Measurements from ENCODE around the gene STX11.

STX11 gene

GRCh38 chr6:144143878-144144277 lies 6.4 kb upstream of the STX11 start:
- DNase-seq, result no peak

DNA sequence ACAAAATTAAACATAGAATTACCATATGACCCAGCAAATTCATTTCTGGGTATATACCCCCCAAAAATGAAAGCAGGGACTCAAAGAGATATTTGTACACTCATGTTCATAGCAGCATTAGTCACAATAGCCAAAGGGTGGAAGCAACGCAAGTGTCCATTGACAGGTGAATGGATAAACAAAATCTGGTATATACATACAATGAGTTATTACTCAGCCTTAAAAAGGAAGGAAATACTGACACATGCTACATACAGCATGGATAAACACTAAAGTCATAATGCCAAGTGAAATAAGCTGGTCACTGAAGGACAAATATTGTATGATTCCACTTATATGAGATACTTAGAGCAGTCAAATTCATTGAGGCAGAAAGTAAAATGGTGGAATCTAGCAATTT lies 5.3 kb upstream of the STX11 start:
- no peak for DNase-seq

DNA sequence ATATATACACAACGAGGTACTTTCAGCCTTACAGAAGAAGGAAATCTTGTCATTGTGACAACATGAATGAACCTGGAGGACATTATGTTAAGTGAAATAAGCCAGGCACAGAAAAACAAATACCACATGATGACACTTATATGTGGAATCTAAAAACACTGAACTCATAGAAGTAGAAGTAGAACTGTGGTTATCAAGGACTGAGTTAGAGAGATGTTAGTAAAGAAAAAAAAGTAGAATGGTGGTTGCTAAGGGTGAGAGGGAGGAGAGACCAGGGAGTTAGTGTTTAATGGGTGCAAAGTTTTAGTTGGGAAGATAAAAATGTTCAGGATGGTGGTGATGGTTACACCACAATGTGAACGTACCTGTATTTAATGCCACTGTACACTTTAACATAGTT lies 4.8 kb upstream of the STX11 start:
- DNase-seq, result no peak

GRCh38 chr6:144148886-144149285 lies 1.4 kb upstream of the STX11 start:
- no peak for DNase-seq

DNA sequence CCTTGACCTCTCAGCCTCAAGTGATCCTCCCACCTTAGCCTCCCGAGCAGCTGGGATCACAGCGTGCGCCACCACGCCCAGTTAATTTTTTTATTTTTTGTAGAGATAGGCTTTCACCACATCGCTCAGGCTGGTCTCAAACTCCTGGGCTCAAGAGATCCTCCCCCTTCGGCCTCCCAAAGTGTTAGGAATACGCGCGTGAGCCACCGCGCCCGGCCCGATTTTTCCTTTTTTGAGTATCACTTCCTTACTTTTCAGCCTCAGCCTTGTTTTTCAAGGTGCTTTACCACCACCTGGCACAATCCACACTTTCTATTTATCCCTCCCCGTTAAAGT lies 791 bp upstream of the STX11 start:
- DNase-seq, result no peak

- DNase-seq, result peak; percentile 54 to 64
Measured at GRCh38 chr6:144150710-144151657, 667 bp downstream of the STX11 start.

- no peak for DNase-seq
Measured at GRCh38 chr6:144152334-144152900, 2.1 kb downstream of the STX11 start.

- DNase-seq, result no peak
Measured at GRCh38 chr6:144153260-144153659, 2.9 kb downstream of the STX11 start.

DNA sequence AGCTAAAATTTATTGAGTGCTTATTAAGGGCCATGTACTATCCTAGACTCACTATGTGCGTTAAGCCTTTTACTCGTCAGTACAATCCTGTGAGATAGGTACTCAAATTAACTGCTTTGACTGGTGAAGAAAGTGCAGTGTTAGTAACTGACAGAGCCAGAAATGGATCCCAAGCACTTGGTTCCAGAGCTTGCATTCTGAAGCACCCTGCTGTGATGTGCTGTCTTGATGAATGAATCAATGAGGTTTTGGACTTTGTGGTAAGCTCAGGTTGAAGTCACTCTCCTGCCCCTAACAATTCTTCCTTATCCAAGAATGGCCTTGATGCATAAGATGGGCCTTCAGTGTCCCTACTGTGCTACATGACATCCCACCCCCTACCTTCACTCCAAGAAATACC lies 3.7 kb downstream of the STX11 start:
- DNase-seq, result no peak

DNA sequence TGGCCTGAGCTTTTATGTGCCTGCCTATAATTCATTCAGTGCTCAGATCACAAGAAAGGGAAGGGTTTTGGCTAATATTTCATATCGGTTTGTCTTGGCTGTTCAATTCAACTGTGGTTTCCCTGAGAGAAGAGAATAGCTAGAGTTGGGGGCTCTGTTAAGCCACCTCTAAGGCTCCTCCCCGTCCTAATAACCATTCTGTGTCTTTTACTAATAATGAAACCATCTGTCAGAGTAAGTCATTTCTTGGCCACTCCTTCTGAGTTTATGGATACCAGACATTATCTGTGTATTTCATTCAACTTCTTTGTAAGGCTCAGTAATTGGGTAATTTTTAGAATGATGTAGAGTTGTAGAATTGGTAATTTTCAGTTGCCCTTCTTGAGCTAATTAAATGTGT lies 5.2 kb downstream of the STX11 start:
- DNase-seq, result no peak

- no peak for DNase-seq
Measured at GRCh38 chr6:144156338-144156737, 6.0 kb downstream of the STX11 start.

- DNase-seq, result no peak
Measured at GRCh38 chr6:144156991-144157390, 6.7 kb downstream of the STX11 start.

GRCh38 chr6:144158133-144158532 lies 7.8 kb downstream of the STX11 start:
- no peak for DNase-seq

DNA sequence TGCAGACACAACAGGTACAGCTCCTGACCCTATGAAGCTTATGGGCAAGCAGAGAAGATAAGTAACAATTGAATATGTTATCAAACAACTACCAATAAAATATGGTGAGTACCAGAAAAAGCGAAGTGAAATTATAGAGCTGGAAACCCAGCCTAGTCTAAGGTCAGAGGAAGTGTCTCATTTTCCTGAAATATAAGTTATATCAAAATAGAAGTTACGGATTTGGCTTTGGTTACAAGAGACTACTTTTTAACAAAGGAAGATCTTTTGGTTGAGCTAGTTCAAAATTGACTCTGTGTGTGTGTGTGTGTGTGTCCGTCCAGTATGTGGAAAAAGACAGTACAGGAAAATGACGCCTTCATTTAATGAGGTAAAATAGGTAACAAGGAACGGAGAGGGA lies 8.9 kb downstream of the STX11 start:
- no peak for DNase-seq

GRCh38 chr6:144159742-144160141 lies 9.4 kb downstream of the STX11 start:
- no peak for DNase-seq

DNA sequence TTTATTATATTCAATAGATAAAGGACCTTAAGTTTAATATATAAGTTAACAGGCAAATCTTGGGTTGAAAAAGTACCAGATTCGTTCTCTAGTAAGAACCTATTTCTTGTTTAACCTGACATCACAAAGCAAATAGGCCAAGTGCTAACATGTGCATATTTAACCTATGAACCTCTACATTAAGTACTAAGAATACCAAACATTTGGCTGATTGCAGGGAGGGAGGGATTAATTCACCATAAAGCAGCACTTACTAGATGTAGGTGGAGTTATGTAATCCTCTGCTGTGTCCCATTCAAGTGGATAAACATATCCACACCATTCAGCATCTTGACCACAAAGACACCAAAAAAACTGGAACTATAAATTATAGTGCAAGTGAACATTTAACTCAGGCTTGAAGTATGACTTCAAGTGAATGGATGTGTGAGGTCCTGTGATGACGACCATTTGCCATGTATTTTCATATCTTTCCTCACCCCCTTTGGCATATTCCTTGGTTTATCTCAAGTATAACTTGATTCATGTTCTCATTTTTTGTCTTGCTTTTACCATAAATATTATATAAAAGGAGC lies 10.2 kb downstream of the STX11 start:
- DNase-seq, result no peak

GRCh38 chr6:144161975-144162374 lies 11.7 kb downstream of the STX11 start:
- DNase-seq, result no peak

DNA sequence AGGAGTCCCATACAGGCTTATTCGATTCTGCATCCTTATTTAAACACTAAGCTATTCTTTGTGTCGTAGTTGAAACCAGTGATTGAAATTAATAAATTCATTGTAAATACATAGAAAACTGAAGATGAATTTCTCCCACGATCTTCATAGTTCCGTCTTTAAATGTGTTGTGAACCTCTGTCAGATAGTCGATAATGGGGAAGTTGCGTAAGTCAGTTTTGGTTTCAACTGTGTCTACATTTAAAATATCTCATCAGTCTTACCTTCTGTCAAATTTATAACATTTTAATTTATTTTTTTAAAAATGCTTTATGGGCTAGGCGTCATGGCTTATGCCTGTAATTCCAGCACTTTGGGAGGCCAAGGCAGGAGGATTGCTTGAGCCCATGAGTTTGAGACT lies 12.7 kb downstream of the STX11 start:
- DNase-seq, result no peak

DNA sequence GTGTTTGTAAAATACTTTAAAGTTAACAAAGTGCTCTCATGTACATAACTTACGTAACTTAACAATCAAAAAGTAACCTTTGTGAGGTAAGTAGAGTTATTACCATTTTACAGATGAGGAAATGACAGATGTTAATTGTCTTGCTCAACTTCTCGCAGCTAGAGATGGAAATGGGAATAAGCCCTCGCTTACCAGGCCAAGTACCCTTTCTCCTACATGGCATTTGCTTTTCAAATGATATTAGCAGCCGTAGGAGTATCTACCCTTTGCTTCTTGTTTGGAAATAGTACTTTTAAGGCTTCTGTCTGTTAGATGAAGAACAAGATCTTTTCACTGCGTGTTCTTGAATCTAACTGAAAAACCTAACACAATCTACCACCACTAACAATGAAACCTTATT lies 15.5 kb downstream of the STX11 start:
- no peak for DNase-seq

- no peak for DNase-seq
Measured at GRCh38 chr6:144170044-144170443, 19.7 kb downstream of the STX11 start.

DNA sequence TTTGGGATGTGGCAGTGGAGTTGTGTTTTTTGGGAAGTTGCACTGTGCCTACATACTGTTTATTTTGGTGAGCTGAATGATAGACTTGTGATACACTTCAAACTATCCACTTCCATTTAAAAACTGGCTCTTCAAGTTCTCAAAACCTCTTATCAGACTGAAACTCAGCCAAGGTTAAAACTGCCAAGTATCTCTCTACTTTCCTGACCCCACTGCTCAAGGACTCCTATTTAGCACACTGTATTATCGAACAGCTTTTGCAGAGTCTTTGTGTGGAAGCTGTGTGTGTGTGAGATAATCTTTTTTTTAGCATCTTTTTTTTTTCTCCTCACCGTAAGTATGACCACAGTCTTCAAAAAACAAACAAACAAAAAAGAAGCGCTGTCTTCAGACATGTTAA lies 21.1 kb downstream of the STX11 start:
- no peak for DNase-seq

- DNase-seq, result no peak
Measured at GRCh38 chr6:144174006-144174405, 23.7 kb downstream of the STX11 start.

DNA sequence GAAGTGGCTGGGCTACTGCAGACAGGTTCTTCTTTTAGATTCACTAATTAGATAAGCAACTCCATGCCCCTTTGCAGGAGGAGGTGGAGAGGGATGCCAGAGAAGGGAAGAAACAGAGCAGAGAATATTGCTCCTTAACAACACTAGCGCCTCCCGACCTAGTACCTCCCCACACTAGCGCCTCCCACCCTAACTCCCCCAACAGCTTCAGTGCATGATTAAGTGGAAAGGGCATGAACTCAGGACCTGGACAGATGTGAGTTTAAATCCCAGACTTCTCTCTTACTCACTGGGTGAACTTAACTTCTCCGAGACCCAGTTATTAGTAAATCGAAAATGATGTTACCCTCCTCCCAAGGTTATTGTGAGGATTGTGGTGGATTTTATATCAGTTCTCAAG lies 25.7 kb downstream of the STX11 start:
- no peak for DNase-seq

GRCh38 chr6:144177726-144178125 lies 27.4 kb downstream of the STX11 start:
- no peak for DNase-seq

Measured in stimulated activated CD4-positive, alpha-beta T cell treated with anti-CD3 and anti-CD28 coated beads, Interleukin-2, amount 100 ng/mL, for 24 hours (primary cell).